ENCODE results near the gene RAB5A. TPM values are rescaled to one million over a fixed set of nuclear protein-coding genes. Genes with fewer than 3 reads are reported as not detected.

RAB5A gene
- total RNA-seq, 2 donors from 2014 or later, result 74.2 to 74.9 TPM

- Histone ChIP-seq H3K4me1 (ENCODE audit: control insufficient read depth, insufficient read depth, low read length) (no peaks in the 10 kb centered on the region), H3K9ac (ENCODE audit: extremely low read depth, low read length, poor library complexity, severe bottlenecking) (peak overlapping the region; percentile 94), H3K27ac (ENCODE audit: low read depth, low read length) (peak overlapping the region; percentile 96), H3K9me3 (ENCODE audit: control insufficient read depth, low read length) (no peaks in the 10 kb centered on the region), H3K36me3 (ENCODE audit: control insufficient read depth, insufficient read depth, low read length) (peaks cover 14% of the 10 kb centered on the region), H3K27me3 (ENCODE audit: control insufficient read depth, insufficient read depth, low read length, poor library complexity, severe bottlenecking) (no peaks in the 10 kb centered on the region), H3K4me3 (ENCODE audit: low read length) (peak overlapping the region; percentile 96)
- DNase-seq, result peak; percentile 54
- 65 to 84% methylated on average over 15 to 26 of the region's 26 CpGs for WGBS, 2 experiments (ENCODE audit: insufficient coverage in 1 of 2, insufficient read length in 1 of 2)
- peaks cover 5% of the 10 kb centered on the region for H3K36me3 Mint-ChIP-seq (ENCODE audit: low read depth)
- TF ChIP-seq CTCF (conservative IDR thresholded peaks at IDR 0.05), result no peak
- H3K27me3 Mint-ChIP-seq (ENCODE audit: insufficient read depth), result no peaks in the 10 kb centered on the region
- peak overlapping the region; percentile 100 for H3K27ac Mint-ChIP-seq
- peak overlapping the region; percentile 96 for H3K4me3 Mint-ChIP-seq
- peaks cover 23% of the 10 kb centered on the region for H3K4me1 Mint-ChIP-seq
- H3K9me3 Mint-ChIP-seq, result peaks cover 2% of the 10 kb centered on the region
Measured at GRCh38 chr3:19945969-19946831, 697 bp upstream of the RAB5A start.

- Histone ChIP-seq H3K9ac (ENCODE audit: extremely low read depth, low read length, poor library complexity, severe bottlenecking) (peak overlapping the region; percentile 94), H3K4me1 (ENCODE audit: control insufficient read depth, insufficient read depth, low read length) (no peaks in the 10 kb centered on the region), H3K9me3 (ENCODE audit: control insufficient read depth, low read length) (no peaks in the 10 kb centered on the region), H3K27me3 (ENCODE audit: control insufficient read depth, insufficient read depth, low read length, poor library complexity, severe bottlenecking) (no peaks in the 10 kb centered on the region), H3K36me3 (ENCODE audit: control insufficient read depth, insufficient read depth, low read length) (peaks cover 28% of the 10 kb centered on the region), H3K27ac (ENCODE audit: low read depth, low read length) (peak overlapping the region; percentile 96), H3K4me3 (ENCODE audit: low read length) (peak overlapping the region; percentile 96)
- H3K27me3 Mint-ChIP-seq (ENCODE audit: insufficient read depth), result no peaks in the 10 kb centered on the region
- WGBS, 2 experiments (ENCODE audit: insufficient coverage in 1 of 2, insufficient read length in 1 of 2), result 0% methylated on average over 6 to 30 of the region's 30 CpGs
- peak overlapping the region; percentile 100 for H3K27ac Mint-ChIP-seq
- H3K4me3 Mint-ChIP-seq, result peak overlapping the region; percentile 96
- H3K36me3 Mint-ChIP-seq (ENCODE audit: low read depth), result peaks cover 16% of the 10 kb centered on the region
- H3K9me3 Mint-ChIP-seq, result no peaks in the 10 kb centered on the region
- peaks cover 23% of the 10 kb centered on the region for H3K4me1 Mint-ChIP-seq
- DNase-seq, result peak; percentile 82
- TF ChIP-seq CTCF (conservative IDR thresholded peaks at IDR 0.05), result no peak
Measured at GRCh38 chr3:19947549-19948225, 790 bp downstream of the RAB5A start.

GRCh38 chr3:19948226-19948591, 1.3 kb downstream of the RAB5A start:
- H3K4me1 Mint-ChIP-seq, result peaks cover 23% of the 10 kb centered on the region
- H3K27ac Mint-ChIP-seq, result peak overlapping the region; percentile 100
- Histone ChIP-seq H3K27me3 (ENCODE audit: control insufficient read depth, insufficient read depth, low read length, poor library complexity, severe bottlenecking) (no peaks in the 10 kb centered on the region), H3K4me3 (ENCODE audit: low read length) (peak overlapping the region; percentile 96), H3K9ac (ENCODE audit: extremely low read depth, low read length, poor library complexity, severe bottlenecking) (peak overlapping the region; percentile 94), H3K9me3 (ENCODE audit: control insufficient read depth, low read length) (no peaks in the 10 kb centered on the region), H3K36me3 (ENCODE audit: control insufficient read depth, insufficient read depth, low read length) (peaks cover 33% of the 10 kb centered on the region), H3K27ac (ENCODE audit: low read depth, low read length) (no peak overlapping the region), H3K4me1 (ENCODE audit: control insufficient read depth, insufficient read depth, low read length) (no peaks in the 10 kb centered on the region)
- H3K9me3 Mint-ChIP-seq, result no peaks in the 10 kb centered on the region
- H3K27me3 Mint-ChIP-seq (ENCODE audit: insufficient read depth), result no peaks in the 10 kb centered on the region
- no peak for TF ChIP-seq CTCF (conservative IDR thresholded peaks at IDR 0.05)
- H3K36me3 Mint-ChIP-seq (ENCODE audit: low read depth), result peaks cover 22% of the 10 kb centered on the region
- no peak for DNase-seq
- peak overlapping the region; percentile 96 for H3K4me3 Mint-ChIP-seq
- 0% methylated on average over 1 to 2 of the region's 2 CpGs for WGBS, 2 experiments (ENCODE audit: insufficient coverage in 1 of 2, insufficient read length in 1 of 2)
